Retinal pigment epithelial cell (primary cell): ENCODE measurements around the gene ESPN.

Experiments used
- DNase-seq: peaks from one replicate; pipeline ENCODE4 v3.0.0-alpha.2; 2010; ENCODE audit warnings: low read depth
- H3K4me3 ChIP-seq: 2 replicates; pipeline ENCODE4 v1.5.1; 2011; ENCODE audit warnings: mild to moderate bottlenecking, low read length, control low read depth, moderate library complexity
- CTCF ChIP-seq: conservative IDR thresholded peaks from 2 replicates; pipeline ENCODE4 v1.5.1; 2011; ENCODE audit warnings: low read depth, low read length, control low read depth, inconsistent platforms

The ESPN gene

GRCh38 chr1:6410248-6410893, 14.2 kb upstream of the ESPN start:
- no peak overlapping the region for H3K4me3 ChIP-seq
- no peak for DNase-seq
- no peak for TF ChIP-seq CTCF

- no peak overlapping the region for H3K4me3 ChIP-seq
- DNase-seq: no peak
- no peak for TF ChIP-seq CTCF
Observed at GRCh38 chr1:6412896-6413295, 11.7 kb upstream of the ESPN start.

- no peak overlapping the region for H3K4me3 ChIP-seq
- peak; percentile 74 for TF ChIP-seq CTCF
- no peak for DNase-seq
Observed at GRCh38 chr1:6414443-6414844, 10.1 kb upstream of the ESPN start.

GRCh38 chr1:6414881-6415626, 9.5 kb upstream of the ESPN start:
- DNase-seq: no peak
- no peak for TF ChIP-seq CTCF

GRCh38 chr1:6416295-6416656, 8.3 kb upstream of the ESPN start:
- DNase-seq: no peak
- H3K4me3 ChIP-seq: no peak overlapping the region
- no peak for TF ChIP-seq CTCF

More at GRCh38 chr1:6414881-6415626, 9.5 kb upstream of the ESPN start:
- H3K4me3 ChIP-seq: no peak overlapping the region

- DNase-seq: no peak
- no peak for TF ChIP-seq CTCF
- H3K4me3 ChIP-seq: no peak overlapping the region
Observed at GRCh38 chr1:6416906-6417305, 7.7 kb upstream of the ESPN start.

GRCh38 chr1:6417961-6418667, 6.5 kb upstream of the ESPN start:
- DNase-seq: no peak
- no peak for TF ChIP-seq CTCF
- no peak overlapping the region for H3K4me3 ChIP-seq
